SU-DHL-6 (cell line): ENCODE measurements around the gene TTF1.

Source experiments
- CTCF ChIP-seq: fragments of 200-600 bp; sonication (generic); IDR thresholded peaks from one replicate; pipeline ENCODE4 v1.5.1; 2017; ENCODE audit warnings: antibody characterized with exemption, mild to moderate bottlenecking, low read length, moderate library complexity; ENCODE audit not compliant: insufficient read depth, poor library complexity, severe bottlenecking
- EZH2phosphoT487 ChIP-seq: fragments of 200-600 bp; sonication (generic), shearing (Covaris generic); conservative IDR thresholded peaks from 2 replicates; pipeline ENCODE4 v1.6.1; 2018; ENCODE audit warnings: mild to moderate bottlenecking, antibody characterized with exemption, low read length, moderate library complexity, mixed read lengths

- TF ChIP-seq CTCF (no peak), EZH2phosphoT487 (no peak)
Observed at GRCh38 chr9:132369421-132369820, 37.2 kb downstream of the TTF1 start.
